ENCODE measurements around the gene TBCD. TPM values are rescaled to one million over a fixed set of nuclear protein-coding genes. Genes with fewer than 3 reads are reported as not detected.

TBCD gene
- total and polyA plus RNA-seq, 5 donors from 2014 or later = 39.2 to 146 (median 86.4) TPM

GRCh38 chr17:82927661-82928601 is 176.1 kb downstream of the TBCD start:
- Histone ChIP-seq H3K4me1 (ENCODE audit: control insufficient read depth, insufficient read depth, low read length, poor library complexity, severe bottlenecking) (no peaks in the 10 kb centered on the region), H3K36me3 (ENCODE audit: control insufficient read depth, insufficient read depth, low read length) (peaks cover 74% of the 10 kb centered on the region), H3K27ac (ENCODE audit: insufficient read depth, low read length, poor library complexity, severe bottlenecking) (no peak overlapping the region), H3K9me3 (ENCODE audit: control insufficient read depth in 2 of 2, low read length in 2 of 2) (no peaks in the 10 kb centered on the region), H3K4me3 (ENCODE audit: low read depth, low read length) (no peak overlapping the region), H3K27me3 (ENCODE audit: control insufficient read depth, insufficient read depth, low read length) (no peaks in the 10 kb centered on the region)
- Mint-ChIP-seq H3K27me3 (no peaks in the 10 kb centered on the region), H3K9me3 (no peaks in the 10 kb centered on the region), H3K4me3 (no peak overlapping the region), H3K36me3 (peaks cover 56% of the 10 kb centered on the region), H3K4me1 (peaks cover 0 to 1% (median 0%) of the 10 kb centered on the region in 4 donors), H3K27ac (no peak overlapping the region)
- no peak for ATAC-seq (ENCODE audit: low read depth in 2 of 2)
- no peak for DNase-seq

- H3K27ac Mint-ChIP-seq = no peak overlapping the region
- H3K27ac ChIP-seq (ENCODE audit: insufficient read depth, low read length, poor library complexity, severe bottlenecking) = no peak overlapping the region
- no peak overlapping the region for H3K4me3 Mint-ChIP-seq
- H3K4me1 Mint-ChIP-seq = peaks cover 0 to 1% (median 0%) of the 10 kb centered on the region in 4 donors
- H3K27me3 Mint-ChIP-seq = no peaks in the 10 kb centered on the region
- H3K9me3 Mint-ChIP-seq = no peaks in the 10 kb centered on the region
- DNase-seq (no peak), ATAC-seq (ENCODE audit: low read depth in 2 of 2) (no peak)
- H3K4me1 ChIP-seq (ENCODE audit: control insufficient read depth, insufficient read depth, low read length, poor library complexity, severe bottlenecking) = no peaks in the 10 kb centered on the region
- peaks cover 56% of the 10 kb centered on the region for H3K36me3 Mint-ChIP-seq
- peaks cover 75% of the 10 kb centered on the region for H3K36me3 ChIP-seq (ENCODE audit: control insufficient read depth, insufficient read depth, low read length)
- H3K4me3 ChIP-seq (ENCODE audit: low read depth, low read length) = no peak overlapping the region
- no peaks in the 10 kb centered on the region for H3K9me3 ChIP-seq (ENCODE audit: control insufficient read depth in 2 of 2, low read length in 2 of 2)
- no peaks in the 10 kb centered on the region for H3K27me3 ChIP-seq (ENCODE audit: control insufficient read depth, insufficient read depth, low read length)
Observed at GRCh38 chr17:82929011-82929622, 177.3 kb downstream of the TBCD start.

GRCh38 chr17:82929676-82930042 is 177.8 kb downstream of the TBCD start:
- Mint-ChIP-seq H3K4me3 (no peak overlapping the region), H3K4me1 (peaks cover 0 to 1% (median 0%) of the 10 kb centered on the region in 4 donors), H3K27ac (no peak overlapping the region), H3K9me3 (no peaks in the 10 kb centered on the region), H3K36me3 (peaks cover 53% of the 10 kb centered on the region), H3K27me3 (no peaks in the 10 kb centered on the region)
- Histone ChIP-seq H3K9me3 (ENCODE audit: control insufficient read depth in 2 of 2, low read length in 2 of 2) (no peaks in the 10 kb centered on the region), H3K36me3 (ENCODE audit: control insufficient read depth, insufficient read depth, low read length) (peaks cover 73% of the 10 kb centered on the region), H3K4me3 (ENCODE audit: low read depth, low read length) (no peak overlapping the region), H3K27ac (ENCODE audit: insufficient read depth, low read length, poor library complexity, severe bottlenecking) (no peak overlapping the region), H3K27me3 (ENCODE audit: control insufficient read depth, insufficient read depth, low read length) (no peaks in the 10 kb centered on the region), H3K4me1 (ENCODE audit: control insufficient read depth, insufficient read depth, low read length, poor library complexity, severe bottlenecking) (no peaks in the 10 kb centered on the region)
- no peak for DNase-seq
- ATAC-seq (ENCODE audit: low read depth in 2 of 2) = no peak

GRCh38 chr17:82930043-82930923 is 178.4 kb downstream of the TBCD start:
- Mint-ChIP-seq H3K4me3 (no peak overlapping the region), H3K9me3 (no peaks in the 10 kb centered on the region), H3K27ac (no peak overlapping the region), H3K27me3 (no peaks in the 10 kb centered on the region), H3K4me1 (peaks cover 0 to 1% (median 0%) of the 10 kb centered on the region in 4 donors), H3K36me3 (peaks cover 53% of the 10 kb centered on the region)
- ATAC-seq (ENCODE audit: low read depth in 2 of 2) (no peak), DNase-seq (no peak)
- H3K4me3 ChIP-seq (ENCODE audit: low read depth, low read length) = no peak overlapping the region
- H3K9me3 ChIP-seq (ENCODE audit: control insufficient read depth in 2 of 2, low read length in 2 of 2) = no peaks in the 10 kb centered on the region
- H3K4me1 ChIP-seq (ENCODE audit: control insufficient read depth, insufficient read depth, low read length, poor library complexity, severe bottlenecking) = no peaks in the 10 kb centered on the region
- peaks cover 67% of the 10 kb centered on the region for H3K36me3 ChIP-seq (ENCODE audit: control insufficient read depth, insufficient read depth, low read length)
- H3K27me3 ChIP-seq (ENCODE audit: control insufficient read depth, insufficient read depth, low read length) = no peaks in the 10 kb centered on the region
- no peak overlapping the region for H3K27ac ChIP-seq (ENCODE audit: insufficient read depth, low read length, poor library complexity, severe bottlenecking)

- no peak overlapping the region for H3K27ac Mint-ChIP-seq
- DNase-seq (no peak), ATAC-seq (ENCODE audit: low read depth in 2 of 2) (no peak)
- H3K9me3 Mint-ChIP-seq = no peaks in the 10 kb centered on the region
- Histone ChIP-seq H3K27ac (ENCODE audit: insufficient read depth, low read length, poor library complexity, severe bottlenecking) (no peak overlapping the region), H3K4me3 (ENCODE audit: low read depth, low read length) (no peak overlapping the region), H3K4me1 (ENCODE audit: control insufficient read depth, insufficient read depth, low read length, poor library complexity, severe bottlenecking) (no peaks in the 10 kb centered on the region), H3K36me3 (ENCODE audit: control insufficient read depth, insufficient read depth, low read length) (peaks cover 67% of the 10 kb centered on the region), H3K9me3 (ENCODE audit: control insufficient read depth in 2 of 2, low read length in 2 of 2) (no peaks in the 10 kb centered on the region), H3K27me3 (ENCODE audit: control insufficient read depth, insufficient read depth, low read length) (no peaks in the 10 kb centered on the region)
- no peak overlapping the region for H3K4me3 Mint-ChIP-seq
- peaks cover 57% of the 10 kb centered on the region for H3K36me3 Mint-ChIP-seq
- H3K4me1 Mint-ChIP-seq = peaks cover 0 to 1% (median 0%) of the 10 kb centered on the region in 4 donors
- no peaks in the 10 kb centered on the region for H3K27me3 Mint-ChIP-seq
Observed at GRCh38 chr17:82930924-82931698, 179.2 kb downstream of the TBCD start.

GRCh38 chr17:82931699-82932517 is 180.0 kb downstream of the TBCD start:
- H3K4me1 ChIP-seq (ENCODE audit: control insufficient read depth, insufficient read depth, low read length, poor library complexity, severe bottlenecking) = no peaks in the 10 kb centered on the region
- peaks cover 53% of the 10 kb centered on the region for H3K36me3 Mint-ChIP-seq
- DNase-seq (no peak), ATAC-seq (ENCODE audit: low read depth in 2 of 2) (no peak)
- no peaks in the 10 kb centered on the region for H3K9me3 Mint-ChIP-seq
- no peak overlapping the region for H3K27ac ChIP-seq (ENCODE audit: insufficient read depth, low read length, poor library complexity, severe bottlenecking)
- H3K9me3 ChIP-seq (ENCODE audit: control insufficient read depth in 2 of 2, low read length in 2 of 2) = no peaks in the 10 kb centered on the region
- no peaks in the 10 kb centered on the region for H3K27me3 ChIP-seq (ENCODE audit: control insufficient read depth, insufficient read depth, low read length)
- H3K4me3 Mint-ChIP-seq = no peak overlapping the region
- no peak overlapping the region for H3K4me3 ChIP-seq (ENCODE audit: low read depth, low read length)
- H3K36me3 ChIP-seq (ENCODE audit: control insufficient read depth, insufficient read depth, low read length) = peaks cover 65% of the 10 kb centered on the region
- H3K4me1 Mint-ChIP-seq = peaks cover 0 to 1% (median 0%) of the 10 kb centered on the region in 4 donors
- no peak overlapping the region for H3K27ac Mint-ChIP-seq
- H3K27me3 Mint-ChIP-seq = no peaks in the 10 kb centered on the region
